NT2/D1 (cell line): ENCODE measurements around the gene GAS7.

Source experiments
- YY1 ChIP-seq: IDR thresholded peaks from 2 replicates; pipeline ENCODE4 v1.6.1; 2011; ENCODE audit not compliant: insufficient read length, insufficient read depth
- ZNF274 ChIP-seq: IDR thresholded peaks from 2 replicates; pipeline ENCODE4 v1.6.1; 2011; ENCODE audit warnings: mild to moderate bottlenecking, low read depth, low read length

- TF ChIP-seq ZNF274 (no peak), YY1 (no peak)
These were observed 85.4 kb downstream of the GAS7 start for GRCh38 chr17:10112962-10113361.
